Measurements from ENCODE around the gene TMEM263.

DNA sequence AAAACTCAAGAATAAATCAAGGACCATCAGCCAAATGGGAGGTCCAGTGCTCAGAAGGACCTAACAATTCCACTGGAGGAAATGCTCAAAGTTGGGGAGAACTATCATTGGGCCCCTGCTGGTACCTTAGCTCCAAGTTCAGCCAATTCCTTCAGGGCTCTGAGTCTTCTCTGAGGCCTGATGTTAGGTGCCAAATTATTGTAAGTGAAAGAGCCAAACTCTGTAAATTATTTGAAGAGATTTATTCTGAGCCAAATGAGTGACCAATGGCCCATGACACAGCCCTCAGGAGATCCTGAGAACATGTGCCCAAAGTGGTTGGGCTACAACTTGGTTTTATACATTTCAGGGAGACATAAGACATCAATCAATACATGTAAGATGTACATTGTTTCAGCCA lies 8.2 kb upstream of the TMEM263 start:
- no peak for TF ChIP-seq CTCF (IDR thresholded peaks at IDR 0.05)
- no peak for TF ChIP-seq POLR2A (IDR thresholded peaks at IDR 0.05)

Data from breast epithelium (tissue), 3 donors.